RWPE1 (cell line): ENCODE data around the gene ADM5.

ENCODE experiments used
- CTCF ChIA-PET: fragments of 350-600 bp; sonication (Branson Sonifier 250); formaldehyde crosslinking; extraction: SDS; loops from one replicate; lab custom pipeline; 2021; lab: Yijun Ruan, JAX
- POLR2A ChIA-PET: fragments of 400-600 bp; formaldehyde crosslinking; extraction: SDS; loops from one replicate; lab custom pipeline; 2020; ENCODE audit warnings: antibody characterized with exemption; ENCODE audit not compliant: low non-redundant PET; lab: Yijun Ruan, JAX
- DNase-seq: peaks from one replicate; pipeline ENCODE4 v3.0.0; 2012; ENCODE audit warnings: low spot score
- H3K27ac ChIP-seq: fragments of 450-650 bp; 2 replicates; pipeline ENCODE4 v1.5.1; 2017
- CTCF ChIP-seq: fragments of 450-650 bp; conservative IDR thresholded peaks from 2 replicates; pipeline ENCODE4 v1.5.1; 2017; ENCODE audit warnings: low read depth, mild to moderate bottlenecking

ADM5 gene

GRCh38 chr19:49689133-49690078, at the start of gene ADM5:
Gene ADM5 (plus strand): TSS chr19:49689594. CDS start chr19:49689838, 244 bp downstream.
- POLR2A ChIA-PET = no interaction called here
- DNase-seq = no peak
- CTCF ChIA-PET = interaction anchor here (0.5 to 1.3 kb wide), 3 partner anchors 8 to 119 kb away, joined by 3 to 5 read pairs (median 5); no protein-coding TSS in a partner anchor
- peak; percentile 43 for TF ChIP-seq CTCF
- H3K27ac ChIP-seq = peak within 1 kb of the TSS; percentile 34; the same call in 1 of the 2 replicates

- TF ChIP-seq CTCF = no peak
- H3K27ac ChIP-seq = peak within 1 kb of the TSS; percentile 100
- CTCF ChIA-PET = interaction anchor here (0.7 kb wide), 1 partner anchor 36 kb away, joined by 3 read pairs; no protein-coding TSS in a partner anchor
- peak; percentile 97 for DNase-seq
- POLR2A ChIA-PET = interaction anchor here (0.5 to 1.1 kb wide), 5 partner anchors 24 to 146 kb away, joined by 3 to 6 read pairs (median 5); partner anchors contain the start of gene PRR12
Measured at GRCh38 chr19:49640113-49640898, 49.1 kb upstream of the ADM5 start, which contains the start of gene RRAS. Gene RRAS (minus strand): TSS chr19:49640143. CDS start chr19:49640098, 45 bp downstream.

GRCh38 chr19:49641688-49642491, 47.5 kb upstream of the ADM5 start, which contains the start of gene SCAF1:
Gene SCAF1 (plus strand): TSS chr19:49642209. CDS start chr19:49645027, 2,818 bp downstream.
- DNase-seq = peak; percentile 92
- TF ChIP-seq CTCF = no peak
- CTCF ChIA-PET = no interaction called here
- POLR2A ChIA-PET = interaction anchor here (0.6 to 1.6 kb wide), 6 partner anchors 22 to 96 kb away, joined by 3 to 6 read pairs (median 4); partner anchors contain the start of genes NOSIP and PRMT1
- H3K27ac ChIP-seq = peak within 1 kb of the TSS; percentile 100

GRCh38 chr19:49642492-49643035, 46.8 kb upstream of the ADM5 start:
- peak overlapping the region; percentile 100 for H3K27ac ChIP-seq
- no peak for TF ChIP-seq CTCF
- CTCF ChIA-PET = no interaction called here
- no peak for DNase-seq
- POLR2A ChIA-PET = interaction anchor here (0.6 to 1.6 kb wide), 4 partner anchors 34 to 64 kb away, joined by 3 to 4 read pairs (median 4); partner anchors contain the start of genes NOSIP and PRMT1

GRCh38 chr19:49643466-49643865, 45.9 kb upstream of the ADM5 start:
- DNase-seq = no peak
- ChIA-PET POLR2A (interaction anchor here (1.1 kb wide), 1 partner anchor 33 kb away, joined by 6 read pairs; no protein-coding TSS in a partner anchor), CTCF (interaction anchor here (0.6 kb wide), 1 partner anchor 18 kb away, joined by 3 read pairs; no protein-coding TSS in a partner anchor)
- no peak for TF ChIP-seq CTCF
- H3K27ac ChIP-seq = no peak overlapping the region
